IPS DF 6.9 (cell line): Measurements from ENCODE around the gene SLC44A3.

Experiments used
- DNase-seq: peaks from one replicate; pipeline ENCODE4 v3.0.0-alpha.2; 2013; ENCODE audit warnings: low read depth, low spot score
- H3K27ac ChIP-seq: one replicate; pipeline ENCODE4 v1.5.1; 2013; ENCODE audit warnings: low read length, control low read depth
- H3K27me3 ChIP-seq: 2 replicates; pipeline ENCODE4 v1.6.1; 2013; ENCODE audit warnings: mild to moderate bottlenecking, low read length; ENCODE audit not compliant: control insufficient read depth, insufficient read depth
- H3K36me3 ChIP-seq: 2 replicates; pipeline ENCODE4 v1.6.1; 2013; ENCODE audit warnings: low read length; ENCODE audit not compliant: control insufficient read depth, insufficient read depth
- H3K4me1 ChIP-seq: 2 replicates; pipeline ENCODE4 v1.6.1; 2013; ENCODE audit warnings: low read length; ENCODE audit not compliant: control insufficient read depth, insufficient read depth
- H3K4me3 ChIP-seq: 2 replicates; pipeline ENCODE4 v1.5.1; 2013; ENCODE audit warnings: mild to moderate bottlenecking, low read length
- H3K9me3 ChIP-seq: 2 replicates; pipeline ENCODE4 v1.6.1; 2013; ENCODE audit warnings: low read length, inconsistent platforms; ENCODE audit not compliant: control insufficient read depth, insufficient read depth
- WGBS: extraction: QIAGEN DNeasy Blood & Tissue Kit; methylation state at CpG from one replicate; pipeline ENCODE4 v1.1.7; 2013; ENCODE audit warnings: mixed read lengths, missing lambda C conversion rate; ENCODE audit not compliant: insufficient read length, insufficient coverage; 5-methylcytosine and 5-hydroxymethylcytosine counted together

Gene SLC44A3

DNA sequence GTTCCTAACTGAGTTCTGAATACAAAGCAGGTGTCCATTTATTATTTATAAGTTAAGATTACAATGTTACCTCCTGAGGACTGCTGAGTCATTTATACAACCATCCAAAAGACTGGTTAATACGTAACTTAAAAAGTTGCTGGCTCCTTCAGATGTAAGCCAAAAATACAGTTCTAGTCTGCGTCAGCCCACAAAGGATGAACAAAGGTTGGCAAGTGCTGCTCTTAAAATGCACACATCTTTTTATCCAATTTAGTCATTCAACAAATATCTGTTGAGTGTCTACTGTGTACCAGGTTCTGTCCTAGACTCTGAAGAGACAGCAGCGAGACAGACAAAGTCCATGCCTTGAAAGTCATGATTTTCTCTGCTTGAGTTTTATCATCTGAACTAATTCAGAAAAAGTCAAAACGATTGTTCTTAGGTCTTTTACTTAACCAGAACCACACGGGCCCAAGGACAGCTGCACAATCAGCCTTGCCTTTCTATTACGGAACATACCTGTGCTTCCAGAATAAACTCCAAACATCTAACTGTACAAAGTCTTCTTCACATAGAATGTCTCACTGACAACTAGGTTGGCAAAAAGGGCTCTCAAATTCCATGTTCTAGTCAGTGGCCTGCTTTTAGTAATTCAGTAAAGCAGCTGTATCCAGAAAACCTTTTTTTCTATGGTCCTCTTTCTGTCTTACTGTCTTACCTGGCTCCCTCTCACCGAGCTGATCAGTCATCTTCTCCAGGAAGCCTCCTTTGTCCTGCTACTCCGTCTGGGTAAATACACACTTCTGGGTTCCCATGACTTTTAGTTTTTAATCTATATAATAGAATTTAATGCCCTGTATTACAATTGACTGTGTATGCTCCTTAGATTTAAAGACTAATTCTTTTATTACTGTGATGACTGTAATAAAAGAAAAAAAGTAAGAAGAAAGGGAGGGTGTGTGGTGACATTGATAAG lies 122.3 kb downstream of the SLC44A3 start:
- no peak overlapping the region for H3K27ac ChIP-seq
- no peaks in the 10 kb centered on the region for H3K27me3 ChIP-seq
- H3K4me1 ChIP-seq, result no peaks in the 10 kb centered on the region; the same call in 1 of the 2 replicates
- no peaks in the 10 kb centered on the region for H3K36me3 ChIP-seq
- H3K9me3 ChIP-seq, result no peaks in the 10 kb centered on the region
- WGBS, result no CpG with 5 or more reads among the region's 8 CpGs
- no peak for DNase-seq
- H3K4me3 ChIP-seq, result no peak overlapping the region
